ENCODE data around the gene LCAT.

- TF ChIP-seq POLR2A (IDR thresholded peaks at IDR 0.05) (no peak), CTCF (IDR thresholded peaks at IDR 0.05) (no peak)
These were observed 32.3 kb upstream of the LCAT start for GRCh38 chr16:67976205-67976604.
